ACC112 (cell line): ENCODE results near the gene NOC2L.

ENCODE experiments used
- H2AFZ ChIP-seq: fragments of 200-600 bp; sonication (generic); one replicate; pipeline ENCODE4 v1.6.0; 2017; ENCODE audit warnings: antibody characterized with exemption, low read length; ENCODE audit not compliant: unreplicated experiment
- H3K27ac ChIP-seq: fragments of 200-600 bp; sonication (generic); 2 replicates; pipeline ENCODE4 v1.5.1; 2014; ENCODE audit warnings: low read depth, mild to moderate bottlenecking, antibody characterized with exemption, low read length, moderate library complexity
- H3K27me3 ChIP-seq: fragments of 200-600 bp; sonication (generic); 2 replicates; pipeline ENCODE4 v1.6.1; 2014; ENCODE audit warnings: mild to moderate bottlenecking, antibody characterized with exemption, low read length, moderate library complexity, mixed read lengths; ENCODE audit not compliant: insufficient read depth
- H3K36me3 ChIP-seq: fragments of 200-600 bp; sonication (generic); 2 replicates; pipeline ENCODE4 v1.6.1; 2016; ENCODE audit warnings: mild to moderate bottlenecking, antibody characterized with exemption, low read length, moderate library complexity, mixed read lengths; ENCODE audit not compliant: insufficient read depth
- H3K4me1 ChIP-seq: fragments of 200-600 bp; sonication (generic); one replicate; pipeline ENCODE4 v1.6.1; 2016; ENCODE audit warnings: low read length, mixed read lengths; ENCODE audit not compliant: insufficient read depth, unreplicated experiment, control insufficient read depth
- H3K4me3 ChIP-seq: fragments of 200-600 bp; sonication (generic); 2 replicates; pipeline ENCODE4 v1.5.1; 2014; ENCODE audit warnings: mild to moderate bottlenecking, low read depth, low read length
- H3K79me2 ChIP-seq: fragments of 200-600 bp; sonication (generic); one replicate; pipeline ENCODE4 v1.6.0; 2016; ENCODE audit warnings: low read length; ENCODE audit not compliant: control insufficient read depth, unreplicated experiment, insufficient read depth

The NOC2L gene

GRCh38 chr1:958823-959730, at the start of gene NOC2L:
Gene NOC2L, minus strand, starts transcription at chr1:959256. Its CDS starts 16 bp downstream, at chr1:959240.
- H3K36me3 ChIP-seq, result no peaks in the 10 kb centered on the region
- peak within 1 kb of the TSS; percentile 92 for H2AFZ ChIP-seq
- H3K27ac ChIP-seq, result no peak within 1 kb of the TSS

GRCh38 chr1:1006305-1007159, 47.5 kb upstream of the NOC2L start:
- no peaks in the 10 kb centered on the region for H3K79me2 ChIP-seq
- H3K4me1 ChIP-seq, result peaks cover 13% of the 10 kb centered on the region
- H3K36me3 ChIP-seq, result no peaks in the 10 kb centered on the region
- H2AFZ ChIP-seq, result no peak overlapping the region
- no peak overlapping the region for H3K27ac ChIP-seq
- no peaks in the 10 kb centered on the region for H3K27me3 ChIP-seq
- no peak overlapping the region for H3K4me3 ChIP-seq

More at GRCh38 chr1:958823-959730, at the start of gene NOC2L:
- peaks cover 5% of the 10 kb centered on the region for H3K4me1 ChIP-seq
- peaks cover 5% of the 10 kb centered on the region; the same call in 1 of the 2 replicates for H3K27me3 ChIP-seq
- peaks cover 26% of the 10 kb centered on the region for H3K79me2 ChIP-seq
- peak within 1 kb of the TSS; percentile 100 for H3K4me3 ChIP-seq

GRCh38 chr1:1005774-1006304, 46.8 kb upstream of the NOC2L start:
- no peak overlapping the region for H2AFZ ChIP-seq
- no peaks in the 10 kb centered on the region for H3K79me2 ChIP-seq
- H3K4me1 ChIP-seq, result peaks cover 13% of the 10 kb centered on the region
- no peaks in the 10 kb centered on the region for H3K27me3 ChIP-seq
- no peak overlapping the region for H3K27ac ChIP-seq
- H3K36me3 ChIP-seq, result no peaks in the 10 kb centered on the region
- H3K4me3 ChIP-seq, result no peak overlapping the region

- no peaks in the 10 kb centered on the region for H3K27me3 ChIP-seq
- no peaks in the 10 kb centered on the region for H3K36me3 ChIP-seq
- H3K79me2 ChIP-seq, result no peaks in the 10 kb centered on the region
- H3K27ac ChIP-seq, result no peak overlapping the region; the same call in 1 of the 2 replicates
- H3K4me3 ChIP-seq, result no peak overlapping the region
- H2AFZ ChIP-seq, result no peak overlapping the region
- peaks cover 13% of the 10 kb centered on the region for H3K4me1 ChIP-seq
These were observed 46.0 kb upstream of the NOC2L start for GRCh38 chr1:1004780-1005697.

DNA sequence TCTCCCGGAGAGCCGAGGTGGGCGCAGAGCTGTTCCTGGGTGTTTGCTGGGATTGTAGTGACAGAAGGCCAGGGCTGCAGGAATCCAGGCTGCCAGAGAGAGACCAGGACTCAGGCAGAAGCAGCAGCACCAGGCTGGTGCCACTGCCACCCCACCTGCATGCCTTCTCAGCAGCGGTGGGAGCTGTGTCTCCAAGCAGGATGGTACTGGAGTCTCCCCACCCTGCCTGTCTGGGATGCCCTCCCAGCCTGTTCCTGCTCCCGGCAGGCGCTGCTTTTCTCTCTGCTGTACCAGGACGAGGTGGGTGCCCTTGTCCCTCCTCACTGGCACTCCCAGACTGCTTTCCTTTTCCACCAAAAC, 45.3 kb upstream of the NOC2L start:
- Histone ChIP-seq H3K36me3 (no peaks in the 10 kb centered on the region), H3K4me1 (peaks cover 13% of the 10 kb centered on the region), H3K4me3 (no peak overlapping the region), H3K27me3 (peaks cover 3% of the 10 kb centered on the region; the same call in 1 of the 2 replicates), H2AFZ (no peak overlapping the region), H3K79me2 (peaks cover 3% of the 10 kb centered on the region), H3K27ac (no peak overlapping the region)

DNA sequence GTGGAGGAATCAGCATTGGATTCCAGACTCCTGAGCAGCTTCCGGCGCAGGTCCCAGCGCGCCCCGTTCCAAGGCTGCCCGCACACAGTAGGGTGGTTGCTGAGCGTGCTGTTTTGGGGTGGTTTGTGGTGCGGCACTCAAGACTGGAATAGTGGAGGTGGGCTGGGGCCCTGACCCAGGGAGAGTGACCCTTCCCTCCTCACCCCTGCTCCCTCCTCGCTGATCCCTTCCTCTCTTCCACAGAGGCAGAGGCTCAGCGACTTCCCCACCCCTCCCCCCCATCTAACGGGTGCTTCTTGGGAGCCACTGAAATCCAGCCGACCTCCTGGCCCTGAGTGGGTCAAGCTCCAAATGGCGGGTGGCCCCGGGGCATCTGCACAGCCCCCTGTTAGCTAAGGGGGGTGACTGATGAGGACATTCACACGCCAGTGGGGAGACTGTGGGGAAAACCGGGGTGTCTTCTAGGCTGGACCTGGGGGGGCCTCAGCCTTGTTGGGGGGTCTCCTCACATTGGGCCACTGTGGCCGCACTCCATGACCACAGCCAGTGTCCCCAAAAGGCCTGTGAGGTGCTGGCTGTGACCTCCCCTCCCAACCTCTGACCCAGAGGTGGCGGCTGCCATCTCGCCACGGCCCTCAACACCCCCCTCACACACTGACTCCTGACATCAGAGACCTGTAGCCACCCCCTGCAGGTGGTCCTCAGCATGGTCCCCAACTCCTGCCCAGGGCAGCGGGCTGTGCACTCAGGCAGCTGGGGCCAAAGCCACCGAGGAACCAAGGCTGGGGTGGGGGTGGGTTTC, 44.8 kb upstream of the NOC2L start:
- Histone ChIP-seq H3K79me2 (peaks cover 5% of the 10 kb centered on the region), H3K36me3 (no peaks in the 10 kb centered on the region), H3K27me3 (peaks cover 3% of the 10 kb centered on the region; the same call in 1 of the 2 replicates), H3K4me1 (peaks cover 13% of the 10 kb centered on the region), H3K27ac (no peak overlapping the region), H3K4me3 (no peak overlapping the region), H2AFZ (no peak overlapping the region)

GRCh38 chr1:1001057-1001783, 42.2 kb upstream of the NOC2L start:
- Histone ChIP-seq H3K27me3 (peaks cover 3% of the 10 kb centered on the region; the same call in 1 of the 2 replicates), H3K36me3 (no peaks in the 10 kb centered on the region), H3K4me3 (peak overlapping the region; percentile 97), H3K27ac (peak overlapping the region; percentile 99), H3K4me1 (peaks cover 13% of the 10 kb centered on the region), H2AFZ (no peak overlapping the region), H3K79me2 (peaks cover 5% of the 10 kb centered on the region)

GRCh38 chr1:1000357-1001056, 41.5 kb upstream of the NOC2L start:
- Histone ChIP-seq H2AFZ (no peak overlapping the region), H3K27ac (peak overlapping the region; percentile 99), H3K36me3 (no peaks in the 10 kb centered on the region), H3K79me2 (peaks cover 5% of the 10 kb centered on the region), H3K27me3 (peaks cover 3% of the 10 kb centered on the region; the same call in 1 of the 2 replicates), H3K4me1 (peaks cover 9% of the 10 kb centered on the region), H3K4me3 (peak overlapping the region; percentile 97)
